OCI-LY1 (cell line): Measurements from ENCODE around the gene SPTY2D1.

Source experiments
- CTCF ChIP-seq: fragments of 200-600 bp; sonication (generic), shearing (Covaris generic); IDR thresholded peaks from 2 replicates; pipeline ENCODE4 v1.5.1; 2017; ENCODE audit warnings: mild to moderate bottlenecking, antibody characterized with exemption, low read length, moderate library complexity, mixed read lengths
- EZH2 ChIP-seq: fragments of 200-600 bp; sonication (generic), shearing (Covaris generic); IDR thresholded peaks from 2 replicates; pipeline ENCODE4 v1.8.0; 2017; ENCODE audit warnings: borderline replicate concordance, mixed run types, mild to moderate bottlenecking, antibody characterized with exemption, low read length, moderate library complexity, mixed read lengths

- TF ChIP-seq CTCF (no peak), EZH2 (no peak)
Measured at GRCh38 chr11:18617688-18618341, 16.3 kb downstream of the SPTY2D1 start.
